Stimulated activated CD4-positive, alpha-beta T cell treated with anti-CD3 and anti-CD28 coated beads, Interleukin-1b, Interleukin-23, amount 100 ng/mL, for 48 hours (primary cell): ENCODE results near the gene CYFIP1.

ENCODE experiments used
- DNase-seq: peaks from one replicate; pipeline ENCODE4 v3.0.0-alpha.2; 2020

Gene CYFIP1

DNA sequence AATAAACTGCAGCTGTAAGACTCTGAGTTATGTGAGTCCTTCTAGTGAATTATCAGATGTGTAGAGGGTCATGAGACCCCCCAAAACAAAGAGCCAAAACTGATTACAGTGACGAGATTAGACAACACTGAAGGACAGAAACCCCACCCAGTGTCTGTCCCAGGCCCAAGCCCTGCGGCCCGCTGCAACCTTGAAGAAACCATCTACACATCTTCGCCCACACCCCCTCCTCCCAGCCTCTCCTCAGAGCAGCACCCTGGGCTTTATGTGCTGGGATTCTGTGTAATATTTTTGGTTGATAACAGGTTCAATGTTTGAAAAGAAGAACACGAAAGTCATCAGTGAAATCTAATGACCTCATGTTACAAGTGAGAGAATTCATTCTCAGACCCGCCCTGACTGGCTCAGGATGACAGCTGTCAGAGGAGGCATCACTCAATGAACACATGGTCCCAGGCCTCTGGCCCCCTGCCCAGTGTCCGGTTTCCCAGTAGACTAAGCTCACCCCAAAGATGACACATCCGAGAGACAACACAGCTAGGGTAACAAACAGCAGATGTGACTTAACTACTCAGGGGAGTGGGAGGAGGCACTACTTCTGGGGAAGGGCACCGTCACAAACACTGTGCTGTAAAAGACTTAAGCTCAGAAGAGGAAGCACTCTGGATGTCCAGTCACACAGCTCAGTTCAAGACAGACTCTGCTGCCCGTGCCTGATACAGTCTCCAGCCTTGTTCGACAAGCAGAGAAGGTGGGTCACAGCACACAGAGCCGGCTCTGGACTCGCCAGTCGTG, 92.8 kb downstream of the CYFIP1 start:
- DNase-seq, result no peak

DNA sequence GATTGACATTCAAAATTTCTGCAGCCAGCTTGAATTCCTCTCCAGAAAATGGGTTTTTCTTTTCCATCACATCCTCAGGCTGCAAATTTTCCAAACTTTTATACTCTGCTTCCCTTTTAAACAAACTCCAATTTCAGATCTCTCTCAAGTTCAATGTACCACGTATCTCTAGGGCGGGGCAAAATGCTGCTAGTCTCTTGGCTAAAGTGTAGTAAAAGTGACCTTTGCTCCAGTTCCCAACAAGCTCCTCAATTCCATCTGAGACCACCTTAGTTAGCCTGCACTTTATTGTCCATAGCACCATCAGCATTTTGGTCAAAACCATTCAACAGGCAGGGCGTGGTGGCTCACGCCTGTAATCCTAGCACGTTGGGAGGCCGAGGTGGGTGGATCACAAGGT, 95.0 kb downstream of the CYFIP1 start:
- no peak for DNase-seq

DNA sequence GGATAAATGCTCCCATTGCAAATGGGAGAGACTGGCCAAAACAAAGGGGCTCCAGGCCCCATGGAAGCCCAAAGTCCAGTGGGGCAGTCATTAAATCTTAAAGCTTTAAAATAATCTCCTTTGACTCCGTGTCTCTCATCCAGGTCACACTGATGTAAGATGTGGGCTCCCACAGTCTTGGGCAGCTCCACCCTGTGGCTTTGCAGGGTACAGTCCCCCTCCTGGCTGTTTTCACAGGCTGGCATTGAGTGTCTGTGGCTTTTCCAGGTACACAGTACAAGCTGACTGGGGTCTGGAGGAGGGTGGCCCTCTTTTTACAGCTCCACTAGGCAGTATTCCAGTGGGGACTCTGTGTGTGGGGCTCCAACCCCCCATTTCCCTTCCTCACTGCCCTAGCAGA, 95.8 kb downstream of the CYFIP1 start:
- no peak for DNase-seq

DNA sequence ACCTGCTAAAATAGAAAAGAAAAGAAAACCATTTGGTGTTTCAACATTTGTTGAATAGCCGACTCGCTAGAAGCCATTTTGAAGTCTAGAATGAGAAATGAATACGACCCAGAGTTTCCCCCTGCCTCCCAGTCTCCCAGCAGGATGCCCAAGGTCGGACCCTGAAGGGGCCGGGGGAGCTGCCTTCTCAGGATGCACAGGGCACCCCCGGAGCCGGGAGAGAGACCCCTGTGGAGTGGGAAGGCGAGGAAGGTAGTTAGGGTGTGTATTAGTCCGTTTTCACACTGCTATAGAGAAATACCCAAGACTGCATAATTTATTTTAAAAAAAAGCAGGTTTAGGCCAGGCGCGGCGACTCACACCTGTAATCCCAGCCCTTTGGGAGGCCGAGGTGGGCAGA, 97.0 kb downstream of the CYFIP1 start:
- DNase-seq, result no peak

DNA sequence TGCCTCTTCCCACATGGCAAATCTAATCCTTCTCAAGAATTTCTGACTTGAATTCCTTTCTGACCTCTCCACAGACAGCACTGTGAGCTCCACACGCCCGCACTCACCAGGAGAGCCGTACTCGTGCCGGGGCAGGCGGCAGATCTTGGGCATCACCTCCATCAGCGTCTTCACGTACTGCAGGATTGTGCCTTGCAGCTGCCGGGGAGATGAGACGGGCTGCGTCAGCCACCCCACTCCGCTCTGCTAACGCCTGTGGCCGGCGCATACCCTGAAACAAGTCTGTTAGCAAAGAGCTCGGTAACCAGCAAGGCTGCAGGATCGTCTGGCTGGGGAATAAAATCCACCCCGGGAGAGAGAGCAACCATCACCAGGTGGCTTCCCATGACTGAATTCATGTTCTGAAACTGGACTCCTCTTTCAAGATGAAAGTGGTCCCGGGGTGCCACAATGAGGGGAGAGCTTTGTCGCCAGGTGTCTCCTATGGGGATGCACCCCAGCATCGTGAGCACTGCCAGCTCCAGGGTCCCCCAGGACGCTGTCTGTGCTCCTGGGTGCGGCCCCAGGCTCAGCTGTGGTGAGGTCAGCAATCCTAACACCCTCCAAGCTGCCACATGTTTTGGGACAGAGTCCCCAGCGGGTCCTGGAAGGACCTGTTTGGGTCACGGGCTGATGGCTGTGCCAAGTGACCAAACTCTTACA, 98.3 kb downstream of the CYFIP1 start:
- no peak for DNase-seq

DNA sequence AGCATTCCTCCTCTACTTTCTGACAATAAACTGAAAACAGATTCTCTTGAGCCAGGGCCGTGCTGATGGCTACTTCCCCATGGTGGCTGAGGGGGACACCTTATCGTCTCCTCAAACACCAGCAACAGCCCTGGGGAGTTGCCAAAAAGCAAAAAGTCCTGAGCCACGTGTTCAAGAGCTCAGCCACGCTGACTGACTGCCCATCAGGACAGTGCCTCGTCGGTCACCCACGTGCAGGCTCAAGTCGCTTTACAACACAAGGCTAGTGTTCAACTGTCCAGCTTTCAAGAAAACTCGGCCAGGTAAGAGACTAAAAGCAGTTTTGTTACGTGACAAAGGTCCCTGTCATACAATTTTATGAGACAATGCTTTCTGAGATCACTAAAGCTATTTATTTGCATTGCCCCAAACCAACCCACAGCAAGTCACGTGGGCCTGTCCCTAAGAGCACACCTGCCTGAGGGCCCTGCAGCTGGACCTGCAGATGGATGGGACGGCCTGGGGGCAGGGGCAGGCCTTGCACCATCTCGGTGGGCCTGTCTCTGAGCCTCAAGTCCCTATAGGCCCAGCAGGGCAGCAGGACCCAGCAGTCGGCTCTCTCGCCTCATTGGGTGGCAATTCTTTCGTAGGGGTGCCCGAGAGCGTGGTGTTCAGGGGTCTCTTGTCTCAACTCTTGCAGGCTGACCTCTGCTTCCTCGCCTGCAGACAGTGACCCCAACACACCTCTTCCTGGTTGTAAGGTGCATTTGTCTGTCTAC, 99.0 kb downstream of the CYFIP1 start:
- no peak for DNase-seq

DNA sequence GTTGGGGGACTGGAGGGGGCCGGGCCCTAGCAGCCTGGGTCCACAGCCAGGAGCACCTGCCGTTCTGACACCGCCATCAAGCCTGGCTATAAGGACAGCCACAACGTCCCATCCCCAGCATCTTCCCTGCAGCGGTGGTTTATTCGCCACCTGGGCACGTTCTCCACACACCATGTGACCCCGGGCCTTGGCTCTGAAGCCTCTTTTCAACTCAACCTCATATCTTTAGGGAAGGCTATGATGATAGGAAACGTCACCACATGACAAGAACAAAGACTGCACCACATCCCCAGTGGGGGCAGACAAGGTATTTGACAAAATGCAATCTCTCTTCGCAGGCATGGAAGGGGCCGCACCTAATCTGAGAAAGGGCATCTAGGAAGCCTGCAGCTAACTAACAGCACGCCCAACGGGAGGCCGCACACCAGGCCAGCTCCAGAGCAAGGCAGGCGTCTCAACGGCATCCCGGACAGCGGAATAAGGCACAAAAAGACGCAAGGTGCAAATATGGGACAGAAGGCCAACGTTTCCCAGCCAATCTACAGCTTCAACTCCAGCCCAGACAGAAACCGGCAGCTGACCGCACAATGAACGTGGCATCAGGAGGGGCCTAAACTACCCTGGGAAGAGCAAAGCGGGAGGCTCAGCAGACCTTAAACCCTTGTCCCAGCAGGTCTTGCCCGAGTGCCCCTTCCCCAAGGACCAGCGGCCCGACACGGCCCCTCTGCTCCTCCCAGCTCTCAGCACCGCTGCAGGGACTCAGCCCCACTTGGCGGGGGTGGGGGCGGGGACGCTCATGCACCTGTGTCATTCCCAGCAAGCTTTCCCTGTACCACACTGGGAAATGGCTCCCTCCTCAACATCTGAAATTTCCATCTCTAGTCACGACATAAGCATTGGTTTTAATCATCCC, 99.8 kb downstream of the CYFIP1 start:
- DNase-seq, result no peak

DNA sequence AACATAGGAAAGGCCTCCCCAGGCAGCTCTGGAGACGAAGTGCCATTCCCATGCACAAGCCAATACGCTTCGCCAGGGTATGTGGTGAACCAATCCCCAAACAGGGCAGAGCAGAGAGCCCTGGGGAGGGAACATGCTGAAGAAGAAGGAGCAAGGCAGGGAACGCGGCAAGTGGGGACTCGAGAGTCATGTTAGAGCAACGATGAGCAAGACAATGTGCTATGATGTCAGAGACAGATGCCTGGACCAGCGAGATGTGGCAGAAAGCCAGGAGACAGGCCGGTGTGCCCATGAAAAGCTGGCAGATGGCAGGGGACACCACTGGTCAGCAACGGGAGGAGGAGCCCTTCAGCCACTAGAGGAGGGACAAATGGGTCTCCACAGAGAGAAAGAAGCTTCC, 102.1 kb downstream of the CYFIP1 start:
- no peak for DNase-seq

DNA sequence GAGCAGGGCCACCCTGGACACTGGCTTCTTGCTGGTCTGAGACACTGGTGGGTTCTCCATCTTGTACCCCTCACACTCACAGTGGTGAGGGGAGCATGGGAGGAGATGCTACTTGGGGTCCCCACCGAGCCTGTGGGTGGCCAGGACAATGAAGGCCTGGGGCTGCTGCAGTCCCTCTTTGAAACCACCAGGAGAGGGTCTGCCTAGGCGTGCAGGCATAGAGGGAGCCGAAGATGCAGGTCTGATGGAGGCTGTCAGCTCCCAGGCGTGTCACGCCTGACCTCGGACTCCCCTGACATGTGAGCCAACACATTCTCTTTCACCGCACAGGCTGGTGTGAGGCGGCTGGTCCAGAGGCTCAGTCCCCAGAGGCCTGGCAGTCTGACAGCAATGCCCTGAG, 102.6 kb downstream of the CYFIP1 start:
- DNase-seq, result no peak

DNA sequence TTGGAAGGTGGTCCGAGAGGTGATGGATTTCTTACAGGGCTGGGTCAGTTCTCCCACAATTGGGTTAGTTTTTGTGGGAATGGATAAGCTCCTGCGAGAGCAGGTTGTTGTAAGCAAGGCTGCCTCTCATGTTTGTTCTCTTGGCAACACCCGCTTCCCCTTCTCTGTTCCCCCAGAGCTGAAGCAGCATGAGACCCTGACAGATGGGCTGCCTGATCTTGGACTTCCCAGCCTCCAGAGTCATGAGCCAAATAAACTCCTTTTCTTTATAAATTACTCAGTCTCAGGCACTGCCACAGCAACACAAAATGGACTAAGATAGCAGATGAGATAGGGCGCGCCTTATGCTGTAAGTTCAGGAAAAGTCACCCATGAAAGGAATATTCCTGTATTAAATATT, 103.1 kb downstream of the CYFIP1 start:
- DNase-seq, result no peak

DNA sequence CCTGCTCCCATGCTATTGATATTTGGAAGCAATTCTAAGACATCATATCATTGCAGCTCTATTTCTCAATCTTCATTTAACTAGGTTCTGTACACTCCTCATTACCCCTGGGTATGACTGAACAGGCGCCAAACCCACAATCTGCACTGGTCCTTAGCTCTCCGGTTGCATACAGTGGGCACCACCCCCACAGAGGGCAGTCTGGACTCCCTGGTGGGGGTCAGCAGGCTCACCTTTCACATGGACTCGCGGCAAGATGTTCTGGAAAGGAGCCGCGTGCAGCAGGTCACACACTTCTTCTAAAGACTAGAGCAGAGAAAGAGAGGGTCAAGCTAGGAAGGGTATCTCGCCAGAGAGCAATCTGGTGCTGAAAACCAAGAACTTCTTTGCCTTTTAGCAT, 105.2 kb downstream of the CYFIP1 start:
- no peak for DNase-seq

DNA sequence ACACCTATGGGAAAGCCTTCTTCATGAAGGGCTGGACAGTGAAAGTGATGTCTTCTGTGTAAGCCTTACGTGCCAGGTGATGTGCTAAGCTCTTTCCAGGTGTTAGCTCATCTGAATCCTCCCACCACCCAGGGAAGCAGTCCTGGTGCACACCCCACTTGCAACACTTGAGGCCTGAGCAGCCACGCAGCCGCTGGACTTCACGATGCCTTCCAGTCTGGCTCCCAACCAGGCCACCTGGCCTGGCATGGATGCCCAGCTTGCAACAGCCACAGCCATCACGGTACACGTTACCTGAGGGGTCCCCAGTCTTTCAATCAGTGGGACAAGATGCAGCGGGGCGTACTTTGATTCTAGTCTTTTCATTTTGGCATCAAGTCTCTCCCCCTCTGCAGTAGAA, 105.9 kb downstream of the CYFIP1 start:
- DNase-seq, result no peak

DNA sequence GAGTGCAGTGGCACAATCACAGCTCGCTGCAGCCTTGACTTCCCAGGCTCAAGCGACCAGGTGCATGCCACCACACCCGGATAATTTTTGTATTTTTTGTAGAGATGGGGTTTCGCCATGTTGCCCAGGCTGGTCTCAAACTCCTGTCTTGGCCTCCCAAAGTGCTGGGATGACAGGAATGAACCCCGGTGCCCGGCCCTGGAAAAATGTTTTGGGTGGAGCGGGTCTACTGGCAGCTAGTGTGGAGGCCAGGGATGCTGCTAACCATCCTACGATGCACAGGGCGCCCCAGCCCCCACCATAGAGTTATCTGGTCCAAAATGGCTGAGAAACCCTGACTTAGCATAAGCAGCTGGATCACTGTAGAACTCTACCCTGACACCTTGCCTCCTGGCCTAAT, 106.3 kb downstream of the CYFIP1 start:
- no peak for DNase-seq

DNA sequence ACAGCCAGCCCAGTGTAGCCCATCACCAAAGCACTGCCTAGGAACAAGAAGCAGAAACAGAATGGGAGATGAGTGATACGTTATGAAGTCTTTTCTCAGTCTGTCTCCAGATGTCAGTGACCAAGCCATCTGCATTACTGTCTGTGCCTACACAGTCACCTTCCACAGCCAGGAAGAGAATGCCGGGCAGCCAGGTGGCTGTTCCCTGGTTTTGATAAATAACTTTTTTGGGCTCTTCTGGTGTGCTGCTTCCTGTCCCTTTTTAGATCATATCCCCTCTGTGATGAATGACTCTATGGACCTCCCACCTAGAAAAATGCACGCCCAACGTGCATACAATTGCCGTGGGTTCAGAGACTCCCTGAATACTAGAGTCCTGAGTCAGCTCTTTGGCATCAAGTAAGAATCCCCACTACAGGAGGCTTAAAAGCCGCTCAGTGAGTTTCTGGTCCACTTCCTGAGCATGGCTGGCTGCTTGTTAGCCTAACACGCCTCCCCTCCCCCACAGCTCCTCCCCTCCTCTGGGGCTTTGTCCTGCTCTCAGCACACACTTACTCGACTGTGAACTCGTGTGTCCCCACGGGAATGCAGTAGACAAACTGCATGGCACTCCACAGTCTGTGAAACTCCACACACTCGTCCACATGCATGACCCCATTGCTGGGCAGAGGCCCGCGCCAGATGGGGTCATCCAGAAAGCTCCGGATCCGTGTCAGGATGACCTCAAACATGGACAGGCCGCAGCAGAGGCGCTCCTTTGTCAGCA, 107.0 kb downstream of the CYFIP1 start:
- DNase-seq, result no peak

DNA sequence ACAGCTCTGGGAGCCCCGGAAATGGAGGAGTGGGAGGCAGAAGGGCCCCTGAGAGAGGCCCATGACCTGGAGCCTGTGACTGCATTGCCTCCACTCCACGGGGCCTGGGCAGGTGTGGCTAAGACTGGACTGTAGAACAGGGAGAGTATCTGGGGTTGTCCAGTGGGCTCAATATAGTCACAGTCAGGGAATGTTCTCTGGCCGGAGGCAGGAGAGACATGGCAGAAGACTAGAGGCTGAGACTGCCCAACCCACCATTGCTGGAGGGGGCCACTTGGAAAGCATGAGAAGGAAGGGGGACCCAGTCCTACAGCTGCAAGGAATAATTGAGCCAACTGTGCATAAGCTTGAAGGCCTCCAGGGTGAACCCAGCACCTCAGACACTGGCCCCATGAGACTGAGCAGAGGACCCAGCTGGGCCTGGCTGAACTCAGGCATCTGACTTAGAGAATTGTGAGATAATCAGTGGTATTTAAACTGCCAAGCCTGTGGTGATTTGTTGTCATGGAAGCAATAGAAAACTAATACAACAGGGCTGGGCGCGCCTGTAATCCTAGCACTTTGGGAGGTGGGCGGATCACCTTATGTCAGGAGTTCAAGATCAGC, 108.6 kb downstream of the CYFIP1 start:
- DNase-seq, result no peak

DNA sequence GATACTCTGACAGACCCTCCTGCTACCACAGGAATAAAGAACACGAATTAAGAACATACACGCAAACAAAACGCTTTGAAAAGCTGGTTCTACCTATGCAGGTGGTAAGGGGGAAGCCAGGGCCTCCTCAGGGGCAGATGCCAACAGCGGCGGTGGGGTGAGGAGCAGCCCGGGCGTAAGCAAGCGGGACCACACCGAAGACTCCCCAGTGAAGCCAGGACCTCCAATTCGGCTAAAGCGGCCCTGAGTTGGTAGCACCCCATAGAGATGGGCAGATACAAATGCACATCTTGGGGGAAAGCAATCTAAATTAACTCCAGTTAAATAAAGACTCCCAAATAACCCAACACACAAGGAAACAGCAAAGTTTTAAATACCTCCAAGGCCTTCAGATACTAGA, 109.3 kb downstream of the CYFIP1 start:
- no peak for DNase-seq

DNA sequence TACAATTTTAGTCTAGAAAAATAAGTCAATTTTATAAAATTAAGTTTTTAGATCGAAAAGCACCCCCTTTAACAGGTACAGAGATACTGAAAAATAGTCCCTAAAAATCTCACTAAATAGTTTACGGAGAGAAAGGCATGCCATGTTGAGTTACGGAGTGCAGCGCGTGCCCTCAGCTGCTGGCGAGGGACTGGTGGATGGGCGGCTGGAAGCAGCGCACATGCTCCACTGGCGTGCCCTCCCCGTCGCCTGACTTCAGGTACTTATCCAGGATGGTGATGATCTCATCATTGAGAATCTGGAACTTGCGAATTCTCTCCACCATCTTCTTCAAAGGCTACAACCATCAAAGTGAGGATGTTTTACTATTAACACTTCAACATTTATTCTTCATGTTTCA, 110.3 kb downstream of the CYFIP1 start:
- DNase-seq, result no peak

DNA sequence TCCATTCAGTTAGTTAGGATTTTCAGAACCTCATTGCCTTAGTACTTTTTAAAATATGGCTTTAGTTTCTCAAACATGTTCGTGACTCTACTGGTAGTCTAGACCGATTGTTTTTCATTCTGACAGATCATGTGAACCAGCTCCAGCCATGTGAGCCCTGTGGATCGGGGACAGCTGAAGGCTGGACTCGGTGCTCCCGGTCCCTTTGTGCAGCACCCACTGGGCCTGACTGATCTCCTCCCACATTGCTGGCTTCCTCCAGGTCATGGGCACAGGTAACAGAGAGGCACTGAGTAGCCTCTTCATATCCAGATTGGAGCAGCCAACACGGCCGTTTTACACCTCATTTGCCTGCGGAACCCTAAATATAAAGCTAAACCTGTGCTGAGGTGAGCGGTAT, 111.2 kb downstream of the CYFIP1 start:
- DNase-seq, result no peak

DNA sequence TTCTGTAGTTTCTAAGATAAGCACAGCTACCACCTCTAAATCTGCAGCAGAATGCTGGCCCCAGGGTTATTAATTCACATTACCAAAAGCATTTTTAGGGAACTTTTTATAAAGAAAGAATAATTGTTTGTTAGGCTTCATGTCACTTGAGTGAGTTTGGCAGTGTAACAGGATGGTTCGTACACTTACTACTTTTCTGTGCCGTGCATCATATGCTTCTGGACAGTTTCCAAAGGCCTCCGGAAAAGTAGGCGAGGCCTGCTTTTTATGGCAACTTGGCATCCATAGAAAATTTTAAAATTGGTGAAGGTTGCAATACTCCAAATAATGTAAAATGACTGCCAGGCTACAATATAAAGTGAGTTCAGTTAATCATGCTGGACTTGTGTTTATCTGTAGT, 111.7 kb downstream of the CYFIP1 start:
- no peak for DNase-seq

DNA sequence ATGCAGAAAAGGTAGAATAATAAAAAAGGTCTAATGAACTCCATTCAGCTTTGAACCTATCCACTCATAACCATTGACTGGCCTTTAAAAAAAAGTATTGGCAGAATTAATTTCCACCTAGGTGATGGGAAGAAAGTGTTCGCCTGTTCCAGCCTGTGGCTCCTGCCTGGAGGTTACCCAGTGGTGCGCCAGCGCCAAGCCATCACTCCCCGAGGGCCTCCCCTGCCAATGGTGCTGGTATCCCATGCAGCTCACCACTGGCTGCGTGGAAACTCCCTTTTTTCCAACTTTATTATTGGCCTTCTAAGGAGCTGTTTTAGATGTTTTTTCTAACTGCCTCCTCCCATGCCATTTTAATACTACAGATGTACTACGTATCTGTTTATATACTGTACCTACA, 112.3 kb downstream of the CYFIP1 start:
- no peak for DNase-seq

DNA sequence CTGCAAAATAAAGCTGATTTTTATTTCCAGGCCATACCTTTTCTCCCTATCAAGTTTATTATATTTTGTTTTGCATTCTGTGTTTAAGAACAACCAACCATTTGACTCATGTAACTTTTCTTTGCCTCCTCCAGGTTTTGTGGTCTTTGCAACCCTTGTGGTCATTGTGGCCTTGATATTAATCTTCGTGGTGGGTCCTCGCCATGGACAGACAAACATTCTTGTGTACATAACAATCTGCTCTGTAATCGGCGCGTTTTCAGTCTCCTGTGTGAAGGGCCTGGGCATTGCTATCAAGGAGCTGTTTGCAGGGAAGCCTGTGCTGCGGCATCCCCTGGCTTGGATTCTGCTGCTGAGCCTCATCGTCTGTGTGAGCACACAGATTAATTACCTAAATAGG, 114.1 kb downstream of the CYFIP1 start:
- no peak for DNase-seq

DNA sequence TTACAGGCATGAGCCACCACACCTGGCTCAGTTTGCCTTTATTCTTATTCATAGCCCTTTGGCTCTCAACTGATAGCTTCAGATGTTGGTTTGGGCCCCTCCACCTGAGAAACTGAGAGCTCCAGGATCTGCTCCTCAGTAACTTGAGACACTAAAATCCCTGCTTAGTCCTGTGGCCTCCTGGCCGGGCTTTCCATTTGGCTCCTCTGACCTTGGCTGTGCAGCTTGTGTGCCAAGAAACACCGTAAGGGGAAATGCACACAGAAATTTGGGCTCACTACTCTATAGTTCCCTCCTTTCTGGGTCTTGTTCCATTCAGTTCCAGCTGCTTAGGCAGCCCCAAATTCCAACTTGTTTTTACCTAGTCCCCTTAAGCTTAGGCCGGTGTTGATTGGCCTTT, 116.8 kb downstream of the CYFIP1 start:
- DNase-seq, result no peak
